Keratinocyte (primary cell): ENCODE data around the gene H19. TPM values are rescaled to one million over a fixed set of nuclear protein-coding genes. Genes with fewer than 3 reads are reported as not detected.
A peak's percentile ranks its signal among the peaks of the same experiment; 100 is the strongest.

Experiments
- DNase-seq: peaks from one replicate; pipeline ENCODE4 v3.0.0-alpha.2; 2011; ENCODE audit warnings: low read depth, missing footprints, low spot score
- FAIRE-seq: peaks from 2 replicates; lab custom pipeline; 2011; peaks lifted over from hg19 to GRCh38; lab: Jason Lieb, UNC
- H2AFZ ChIP-seq: 2 replicates; pipeline ENCODE4 v1.6.0; 2012; ENCODE audit warnings: low read length, control low read depth, inconsistent platforms; ENCODE audit not compliant: control insufficient read depth
- H3K27ac ChIP-seq: 2 replicates; pipeline ENCODE4 v1.5.1; 2011; ENCODE audit warnings: low read length; ENCODE audit not compliant: control insufficient read depth, insufficient read depth
- H3K27me3 ChIP-seq: 3 replicates; pipeline ENCODE4 v1.6.0; 2011; ENCODE audit warnings: low read length; ENCODE audit not compliant: control insufficient read depth, insufficient read depth; ENCODE audit errors: extremely low read depth
- H3K36me3 ChIP-seq, 2 experiments: 2 replicates in 1 of 2; 3 replicates in 1 of 2; pipeline ENCODE4 v1.5.1; 2011; ENCODE audit warnings: low read length in 2 of 2, mild to moderate bottlenecking in 1 of 2; ENCODE audit not compliant: control insufficient read depth in 2 of 2, insufficient read depth in 2 of 2; ENCODE audit errors: extremely low read depth in 1 of 2
- H3K4me1 ChIP-seq: 3 replicates; pipeline ENCODE4 v1.5.1; 2011; ENCODE audit warnings: low read length; ENCODE audit not compliant: control insufficient read depth, insufficient read depth; ENCODE audit errors: extremely low read depth
- H3K4me2 ChIP-seq: 3 replicates; pipeline ENCODE4 v1.6.0; 2011; ENCODE audit warnings: low read depth, low read length; ENCODE audit not compliant: control insufficient read depth, insufficient read depth; ENCODE audit errors: extremely low read depth
- H3K4me3 ChIP-seq, 3 experiments: fragments of 200-600 bp in 1 of 3; sonication (generic) in 1 of 3; 2 replicates in 2 of 3; 3 replicates in 1 of 3; pipeline ENCODE4 v1.5.1; 2011 to 2016; ENCODE audit warnings: low read length in 3 of 3, mild to moderate bottlenecking in 3 of 3, control low read depth in 2 of 3, inconsistent platforms in 1 of 3, low read depth in 1 of 3, mixed read lengths in 1 of 3, mixed run types in 1 of 3, moderate library complexity in 1 of 3; ENCODE audit not compliant: control insufficient read depth in 2 of 3, insufficient read depth in 2 of 3; ENCODE audit errors: extremely low read depth in 1 of 3
- H3K79me2 ChIP-seq: 2 replicates; pipeline ENCODE4 v1.6.0; 2012; ENCODE audit warnings: low read length; ENCODE audit not compliant: control insufficient read depth, insufficient read depth
- H3K9ac ChIP-seq: 3 replicates; pipeline ENCODE4 v1.6.0; 2011; ENCODE audit warnings: low read length; ENCODE audit not compliant: control insufficient read depth, insufficient read depth; ENCODE audit errors: extremely low read depth
- H3K9me1 ChIP-seq: 3 replicates; pipeline ENCODE4 v1.6.0; 2011; ENCODE audit warnings: low read length; ENCODE audit not compliant: control insufficient read depth, insufficient read depth; ENCODE audit errors: extremely low read depth
- H3K9me3 ChIP-seq: 2 replicates; pipeline ENCODE4 v1.5.1; 2012; ENCODE audit warnings: low read depth, low read length; ENCODE audit not compliant: control insufficient read depth
- H4K20me1 ChIP-seq: 3 replicates; pipeline ENCODE4 v1.6.0; 2011; ENCODE audit warnings: low read length; ENCODE audit not compliant: control insufficient read depth, insufficient read depth; ENCODE audit errors: extremely low read depth
- CTCF ChIP-seq, 3 experiments: IDR thresholded peaks in 1 of 3; conservative IDR thresholded peaks in 1 of 3; optimal IDR thresholded peaks in 1 of 3; 2 replicates in 2 of 3; 3 replicates in 1 of 3; pipeline versions ENCODE3 to v1.5.1; 2011; ENCODE audit warnings: low read length in 3 of 3, mild to moderate bottlenecking in 3 of 3, moderate library complexity in 2 of 3, control low read depth in 1 of 3, inconsistent platforms in 1 of 3; ENCODE audit not compliant: insufficient read depth in 2 of 3; ENCODE audit errors: extremely low read depth in 1 of 3
- EZH2 ChIP-seq: IDR thresholded peaks from one replicate; pipeline ENCODE4 v1.6.1; 2012; ENCODE audit warnings: inconsistent platforms, mild to moderate bottlenecking, low read length, moderate library complexity
- dilution Hi-C: fragments of 300-500 bp; cut with MboI; formaldehyde crosslinking; loops from one replicate; pipeline ENCODE4 v1.7.0; 2020; ENCODE audit warnings: low sequenced_read_pairs; ENCODE audit not compliant: extremely low pct_ligation_motif_present
- polyA plus RNA-seq, 5 experiments: library from polyadenylated mRNA; depleted of rRNA in 3 of 5; stranded (reverse) in 3 of 5; stranded (forward) in 1 of 5; unstranded in 1 of 5; fragments of >200 nt; gene quantifications; 1 replicate in 1 of 5; 2 replicates in 3 of 5; 3 replicates in 1 of 5; pipeline versions ENCODE4 v1.2.1 to v1.2.3, GENCODE V29; 2011 to 2012; ENCODE audit warnings: missing spikeins in 2 of 5, low read depth in 1 of 5, low replicate concordance in 1 of 5

Gene H19
- polyA plus RNA-seq, 1 donor (not counting 4 experiments of a cell fraction or from before 2014, with no cell fraction given): 15.6 TPM

GRCh38 chr11:1949302-1949701 is 48.3 kb downstream of the H19 start:
- no peaks in the 10 kb centered on the region for H4K20me1 ChIP-seq
- H3K36me3 ChIP-seq: no peaks in the 10 kb centered on the region
- H3K4me3 ChIP-seq: no peak overlapping the region
- dilution Hi-C loops: no loop called here
- no peaks in the 10 kb centered on the region for H3K9me3 ChIP-seq
- no peak overlapping the region for H2AFZ ChIP-seq
- no peak overlapping the region for H3K4me2 ChIP-seq
- FAIRE-seq (no peak), DNase-seq (no peak)
- H3K9me1 ChIP-seq: no peaks in the 10 kb centered on the region
- no peak for TF ChIP-seq CTCF (optimal IDR thresholded peaks at IDR 0.05 in 1 of 3, IDR thresholded peaks at IDR 0.05 in 1 of 3, conservative IDR thresholded peaks at IDR 0.05 in 1 of 3; ENCODE audit: extremely low read depth in 1 of 3, insufficient read depth in 2 of 3, low read length in 3 of 3)
- TF ChIP-seq EZH2: no peak
- no peaks in the 10 kb centered on the region for H3K4me1 ChIP-seq
- no peaks in the 10 kb centered on the region for H3K27me3 ChIP-seq
- H3K79me2 ChIP-seq: no peaks in the 10 kb centered on the region
- no peak overlapping the region for H3K9ac ChIP-seq
- no peak overlapping the region for H3K27ac ChIP-seq

GRCh38 chr11:1948389-1948788 is 49.3 kb downstream of the H19 start:
- Histone ChIP-seq H3K36me3 (no peaks in the 10 kb centered on the region), H4K20me1 (no peaks in the 10 kb centered on the region), H3K9me1 (no peaks in the 10 kb centered on the region), H3K4me2 (no peak overlapping the region), H2AFZ (no peak overlapping the region), H3K27ac (no peak overlapping the region), H3K4me3 (no peak overlapping the region), H3K27me3 (no peaks in the 10 kb centered on the region), H3K79me2 (no peaks in the 10 kb centered on the region), H3K4me1 (peaks cover 8% of the 10 kb centered on the region), H3K9me3 (no peaks in the 10 kb centered on the region), H3K9ac (no peak overlapping the region)
- DNase-seq (no peak), FAIRE-seq (peak; percentile 26)
- dilution Hi-C loops: no loop called here
- TF ChIP-seq EZH2 (no peak), CTCF (optimal IDR thresholded peaks at IDR 0.05 in 1 of 3, IDR thresholded peaks at IDR 0.05 in 1 of 3, conservative IDR thresholded peaks at IDR 0.05 in 1 of 3; ENCODE audit: extremely low read depth in 1 of 3, insufficient read depth in 2 of 3, low read length in 3 of 3) (no peak)
